Measurements from ENCODE around the gene KIRREL1.

- no peak for TF ChIP-seq CTCF (conservative IDR thresholded peaks at IDR 0.05 in 1 of 2, IDR thresholded peaks at IDR 0.05 in 1 of 2; ENCODE audit: extremely low read depth in 1 of 2, insufficient read depth in 1 of 2, low read depth in 1 of 2, low read length in 2 of 2)
- TF ChIP-seq EZH2 (IDR thresholded peaks at IDR 0.05; ENCODE audit: borderline replicate concordance, low read length) = no peak
Observed at GRCh38 chr1:158076441-158076840, 83.0 kb downstream of the KIRREL1 start.

All from mammary epithelial cell (primary cell).